Neural cell (in vitro differentiated cells): Measurements from ENCODE around the gene LYPD3. TPM values are rescaled to one million over a fixed set of nuclear protein-coding genes. Genes with fewer than 3 reads are reported as not detected.

ENCODE experiments used
- H2AFZ ChIP-seq: fragments of 200-600, 300-800 bp; sonication (generic), shearing (Covaris generic); 2 replicates; pipeline ENCODE4 v1.6.0; 2014; ENCODE audit warnings: low read depth, mild to moderate bottlenecking, antibody characterized with exemption, low read length, moderate library complexity
- H3F3A ChIP-seq: fragments of 200-600 bp; shearing (Covaris generic); 2 replicates; pipeline ENCODE4 v1.6.1; 2016; ENCODE audit warnings: mild to moderate bottlenecking, moderate library complexity, mixed read lengths, antibody characterized with exemption, low read length; ENCODE audit not compliant: insufficient read depth, poor library complexity, severe bottlenecking
- H3K27ac ChIP-seq: fragments of 200-600, 300-800 bp; sonication (generic), shearing (Covaris generic); 2 replicates; pipeline ENCODE4 v1.5.1; 2014; ENCODE audit warnings: mild to moderate bottlenecking, low read length, moderate library complexity
- H3K27me3 ChIP-seq: fragments of 300-800, 200-600 bp; sonication (generic), shearing (Covaris generic); 2 replicates; pipeline ENCODE4 v1.6.0; 2014; ENCODE audit warnings: mild to moderate bottlenecking, low read depth, low read length, moderate library complexity; ENCODE audit not compliant: insufficient read depth
- H3K36me3 ChIP-seq: fragments of 300-800, 200-600 bp; sonication (generic), shearing (Covaris generic); 2 replicates; pipeline ENCODE4 v1.5.1; 2014; ENCODE audit warnings: mild to moderate bottlenecking, antibody characterized with exemption, low read length, moderate library complexity; ENCODE audit not compliant: insufficient read depth
- H3K4me2 ChIP-seq: fragments of 300-800, 200-600 bp; sonication (generic), shearing (Covaris generic); 2 replicates; pipeline ENCODE4 v1.6.0; 2014; ENCODE audit warnings: mild to moderate bottlenecking, low read length
- H3K4me3 ChIP-seq: fragments of 300-800, 200-600 bp; sonication (generic), shearing (Covaris generic); 2 replicates; pipeline ENCODE4 v1.5.1; 2014; ENCODE audit warnings: mild to moderate bottlenecking, low read length, moderate library complexity
- H3K79me2 ChIP-seq: fragments of 200-600 bp; shearing (Covaris generic); replicated peaks from 2 replicates; pipeline ENCODE4 v1.6.0; 2014; ENCODE audit warnings: mild to moderate bottlenecking, low read length, moderate library complexity; ENCODE audit not compliant: insufficient read depth
- H3K9ac ChIP-seq: fragments of 300-800, 200-600 bp; sonication (generic), shearing (Covaris generic); 2 replicates; pipeline ENCODE4 v1.6.1; 2016; ENCODE audit warnings: mild to moderate bottlenecking, low read length, mixed read lengths
- H3K9me2 ChIP-seq: fragments of 200-600 bp; shearing (Covaris generic); 2 replicates; pipeline ENCODE4 v1.6.1; 2016; ENCODE audit warnings: mild to moderate bottlenecking, low read length, mixed read lengths; ENCODE audit not compliant: insufficient read depth
- H3K9me3 ChIP-seq: fragments of 200-600, 300-800 bp; sonication (generic), shearing (Covaris generic); 2 replicates; pipeline ENCODE4 v1.6.1; 2016; ENCODE audit warnings: mild to moderate bottlenecking, mixed run types, low read length, moderate library complexity, mixed read lengths
- H4K20me1 ChIP-seq: fragments of 200-600 bp; shearing (Covaris generic); 2 replicates; pipeline ENCODE4 v1.6.1; 2016; ENCODE audit warnings: mild to moderate bottlenecking, mixed run types; ENCODE audit not compliant: insufficient read depth
- EP300 ChIP-seq: fragments of 450-650 bp; conservative IDR thresholded peaks from 2 replicates; pipeline ENCODE4 v1.6.1; 2014; ENCODE audit warnings: antibody characterized with exemption, mild to moderate bottlenecking, moderate library complexity; ENCODE audit not compliant: poor library complexity, severe bottlenecking
- EZH2 ChIP-seq: fragments of 200-600, 300-800 bp; shearing (Covaris generic), sonication (generic); IDR thresholded peaks from 2 replicates; pipeline ENCODE4 v1.6.1; 2014; ENCODE audit warnings: antibody characterized with exemption, low read length, borderline replicate concordance, mild to moderate bottlenecking; ENCODE audit not compliant: insufficient read depth, poor library complexity, severe bottlenecking
- MXI1 ChIP-seq: fragments of 450-650 bp; conservative IDR thresholded peaks from 2 replicates; pipeline ENCODE4 v1.6.1; 2014; ENCODE audit warnings: antibody characterized with exemption, mild to moderate bottlenecking; ENCODE audit not compliant: poor library complexity, severe bottlenecking
- POLR2AphosphoS5 ChIP-seq: IDR thresholded peaks from 2 replicates; pipeline ENCODE4 v1.6.1; 2012
- RAD21 ChIP-seq: fragments of 450-650 bp; conservative IDR thresholded peaks from 2 replicates; pipeline ENCODE4 v1.6.1; 2014; ENCODE audit warnings: antibody characterized with exemption, mild to moderate bottlenecking, moderate library complexity
- SMC3 ChIP-seq: fragments of 450-650 bp; conservative IDR thresholded peaks from 2 replicates; pipeline ENCODE4 v1.6.1; 2014; ENCODE audit warnings: antibody characterized with exemption, mild to moderate bottlenecking, moderate library complexity; ENCODE audit not compliant: poor library complexity
- TAF1 ChIP-seq: IDR thresholded peaks from 2 replicates; pipeline ENCODE4 v1.6.1; 2012; ENCODE audit warnings: low read depth
- polyA plus RNA-seq: library from polyadenylated mRNA; depleted of rRNA; stranded (reverse); fragments of >200 nt; gene quantifications from 2 replicates; pipeline ENCODE4 v1.2.3, GENCODE V29; 2014
- TF ChIP-seq, protein P1 (sequence below): fragments of 450-650 bp; IDR thresholded peaks from 2 replicates; pipeline ENCODE4 v1.5.1; 2014; ENCODE audit warnings: antibody characterized with exemption, mild to moderate bottlenecking, moderate library complexity; ENCODE audit not compliant: poor library complexity, severe bottlenecking
- TF ChIP-seq, protein P2 (sequence below): IDR thresholded peaks from 2 replicates; pipeline ENCODE4 v1.6.1; 2012; ENCODE audit warnings: borderline replicate concordance

Gene LYPD3
- polyA plus RNA-seq, 1 donor from 2014 or later, result not detected

DNA sequence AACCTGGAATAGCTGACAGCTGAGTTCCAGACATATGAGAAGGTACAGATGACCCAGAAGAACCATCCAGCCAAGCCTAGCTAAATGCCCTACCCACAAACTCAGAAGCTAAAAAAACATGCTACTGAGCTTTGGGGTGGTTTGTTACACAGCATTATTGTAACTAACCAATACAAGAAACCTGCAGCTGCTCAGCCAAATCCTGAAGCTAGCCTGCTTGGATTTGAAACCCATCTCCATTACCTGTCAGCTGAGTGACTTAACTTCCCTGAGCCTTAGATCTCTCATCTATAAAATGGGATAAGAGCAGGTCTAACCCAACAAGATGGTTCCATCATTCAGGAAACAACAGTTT, 25.7 kb downstream of the LYPD3 start:
- no peaks in the 10 kb centered on the region for H3K27me3 ChIP-seq
- H3K9ac ChIP-seq, result no peak overlapping the region
- no peaks in the 10 kb centered on the region for H3K79me2 ChIP-seq
- TF ChIP-seq, protein P1, sequence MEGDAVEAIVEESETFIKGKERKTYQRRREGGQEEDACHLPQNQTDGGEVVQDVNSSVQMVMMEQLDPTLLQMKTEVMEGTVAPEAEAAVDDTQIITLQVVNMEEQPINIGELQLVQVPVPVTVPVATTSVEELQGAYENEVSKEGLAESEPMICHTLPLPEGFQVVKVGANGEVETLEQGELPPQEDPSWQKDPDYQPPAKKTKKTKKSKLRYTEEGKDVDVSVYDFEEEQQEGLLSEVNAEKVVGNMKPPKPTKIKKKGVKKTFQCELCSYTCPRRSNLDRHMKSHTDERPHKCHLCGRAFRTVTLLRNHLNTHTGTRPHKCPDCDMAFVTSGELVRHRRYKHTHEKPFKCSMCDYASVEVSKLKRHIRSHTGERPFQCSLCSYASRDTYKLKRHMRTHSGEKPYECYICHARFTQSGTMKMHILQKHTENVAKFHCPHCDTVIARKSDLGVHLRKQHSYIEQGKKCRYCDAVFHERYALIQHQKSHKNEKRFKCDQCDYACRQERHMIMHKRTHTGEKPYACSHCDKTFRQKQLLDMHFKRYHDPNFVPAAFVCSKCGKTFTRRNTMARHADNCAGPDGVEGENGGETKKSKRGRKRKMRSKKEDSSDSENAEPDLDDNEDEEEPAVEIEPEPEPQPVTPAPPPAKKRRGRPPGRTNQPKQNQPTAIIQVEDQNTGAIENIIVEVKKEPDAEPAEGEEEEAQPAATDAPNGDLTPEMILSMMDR, result no peak
- TF ChIP-seq TAF1 (no peak), EP300 (no peak), RAD21 (no peak), MXI1 (no peak), SMC3 (no peak), EZH2 (no peak), POLR2AphosphoS5 (no peak)
- TF ChIP-seq, protein P2, sequence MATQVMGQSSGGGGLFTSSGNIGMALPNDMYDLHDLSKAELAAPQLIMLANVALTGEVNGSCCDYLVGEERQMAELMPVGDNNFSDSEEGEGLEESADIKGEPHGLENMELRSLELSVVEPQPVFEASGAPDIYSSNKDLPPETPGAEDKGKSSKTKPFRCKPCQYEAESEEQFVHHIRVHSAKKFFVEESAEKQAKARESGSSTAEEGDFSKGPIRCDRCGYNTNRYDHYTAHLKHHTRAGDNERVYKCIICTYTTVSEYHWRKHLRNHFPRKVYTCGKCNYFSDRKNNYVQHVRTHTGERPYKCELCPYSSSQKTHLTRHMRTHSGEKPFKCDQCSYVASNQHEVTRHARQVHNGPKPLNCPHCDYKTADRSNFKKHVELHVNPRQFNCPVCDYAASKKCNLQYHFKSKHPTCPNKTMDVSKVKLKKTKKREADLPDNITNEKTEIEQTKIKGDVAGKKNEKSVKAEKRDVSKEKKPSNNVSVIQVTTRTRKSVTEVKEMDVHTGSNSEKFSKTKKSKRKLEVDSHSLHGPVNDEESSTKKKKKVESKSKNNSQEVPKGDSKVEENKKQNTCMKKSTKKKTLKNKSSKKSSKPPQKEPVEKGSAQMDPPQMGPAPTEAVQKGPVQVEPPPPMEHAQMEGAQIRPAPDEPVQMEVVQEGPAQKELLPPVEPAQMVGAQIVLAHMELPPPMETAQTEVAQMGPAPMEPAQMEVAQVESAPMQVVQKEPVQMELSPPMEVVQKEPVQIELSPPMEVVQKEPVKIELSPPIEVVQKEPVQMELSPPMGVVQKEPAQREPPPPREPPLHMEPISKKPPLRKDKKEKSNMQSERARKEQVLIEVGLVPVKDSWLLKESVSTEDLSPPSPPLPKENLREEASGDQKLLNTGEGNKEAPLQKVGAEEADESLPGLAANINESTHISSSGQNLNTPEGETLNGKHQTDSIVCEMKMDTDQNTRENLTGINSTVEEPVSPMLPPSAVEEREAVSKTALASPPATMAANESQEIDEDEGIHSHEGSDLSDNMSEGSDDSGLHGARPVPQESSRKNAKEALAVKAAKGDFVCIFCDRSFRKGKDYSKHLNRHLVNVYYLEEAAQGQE, result no peak
- H3K9me3 ChIP-seq, result no peaks in the 10 kb centered on the region
- H3K4me2 ChIP-seq, result no peak overlapping the region
- no peaks in the 10 kb centered on the region for H3K9me2 ChIP-seq
- no peak overlapping the region for H3K27ac ChIP-seq
- no peak overlapping the region for H2AFZ ChIP-seq
- no peaks in the 10 kb centered on the region for H4K20me1 ChIP-seq
- H3K4me3 ChIP-seq, result no peak overlapping the region
- no peaks in the 10 kb centered on the region for H3K36me3 ChIP-seq
- no peaks in the 10 kb centered on the region for H3F3A ChIP-seq

- Histone ChIP-seq H3K27ac (no peak overlapping the region), H3K9me2 (no peaks in the 10 kb centered on the region), H3K27me3 (no peaks in the 10 kb centered on the region), H3F3A (no peaks in the 10 kb centered on the region), H3K36me3 (no peaks in the 10 kb centered on the region), H4K20me1 (no peaks in the 10 kb centered on the region), H3K79me2 (no peaks in the 10 kb centered on the region), H3K9me3 (no peaks in the 10 kb centered on the region), H2AFZ (no peak overlapping the region), H3K4me3 (no peak overlapping the region), H3K4me2 (no peak overlapping the region), H3K9ac (no peak overlapping the region)
- TF ChIP-seq TAF1, result no peak
Measured at GRCh38 chr19:43439032-43439708, 26.2 kb downstream of the LYPD3 start.
